HEK293 (cell line): ENCODE data around the gene KCNH8.

Experiments
- CTCF ChIA-PET: fragments of 350-600 bp; formaldehyde crosslinking; extraction: SDS; loops from one replicate; lab custom pipeline; 2021; ENCODE audit warnings: antibody characterized with exemption; lab: Yijun Ruan, JAX
- POLR2A ChIA-PET: fragments of 300-600 bp; formaldehyde crosslinking; extraction: SDS; loops from one replicate; lab custom pipeline; 2020; ENCODE audit warnings: antibody characterized with exemption, inconsistent platforms; lab: Yijun Ruan, JAX
- H3K27ac ChIP-seq: fragments of 200-500 bp; sonication (Bioruptor generic); 2 replicates; pipeline ENCODE4 v1.5.1; 2014; ENCODE audit warnings: low read depth, low read length, control low read depth, inconsistent platforms; ENCODE audit errors: extremely low read depth
- H3K36me3 ChIP-seq, 2 experiments: fragments of 200-500 bp in 1 of 2; sonication (Bioruptor generic) in 1 of 2; 1 replicate in 1 of 2; 2 replicates in 1 of 2; pipeline ENCODE4 v1.5.1; 2014 to 2017; ENCODE audit warnings: inconsistent platforms in 2 of 2, low read length in 2 of 2; ENCODE audit not compliant: control insufficient read depth in 2 of 2, insufficient read depth in 1 of 2
- H3K4me1 ChIP-seq: fragments of 200-500 bp; sonication (Bioruptor generic); 2 replicates; pipeline ENCODE4 v1.5.1; 2014; ENCODE audit warnings: mild to moderate bottlenecking, low read length, inconsistent platforms; ENCODE audit not compliant: control insufficient read depth, insufficient read depth
- H3K4me3 ChIP-seq: 2 replicates; pipeline ENCODE4 v1.5.1; 2011; ENCODE audit warnings: low read depth, mild to moderate bottlenecking, control low read depth, low read length, moderate library complexity
- H3K9me3 ChIP-seq: fragments of 200-500 bp; sonication (Bioruptor generic); 2 replicates; pipeline ENCODE4 v1.5.1; 2014; ENCODE audit warnings: low read depth, low read length, inconsistent platforms; ENCODE audit not compliant: control insufficient read depth, insufficient read depth
- HIC1 ChIP-seq: fragments of 450-650 bp; formaldehyde crosslinking; IDR thresholded peaks from 2 replicates; pipeline ENCODE4 v1.5.1; 2016; ENCODE audit warnings: missing biosample characterization, missing genetic modification characterization
- PRDM4 ChIP-seq: fragments of 450-650 bp; formaldehyde crosslinking; IDR thresholded peaks from 2 replicates; pipeline ENCODE4 v1.5.1; 2017; ENCODE audit warnings: missing biosample characterization, missing genetic modification characterization
- REST ChIP-seq: fragments of 450-650 bp; formaldehyde crosslinking; IDR thresholded peaks from 2 replicates; pipeline ENCODE4 v1.5.1; 2016; ENCODE audit warnings: missing biosample characterization, missing genetic modification characterization
- SCRT1 ChIP-seq: fragments of 450-650 bp; formaldehyde crosslinking; IDR thresholded peaks from 2 replicates; pipeline ENCODE4 v1.5.1; 2016; ENCODE audit warnings: missing biosample characterization, missing genetic modification characterization, borderline replicate concordance
- ZBTB17 ChIP-seq: fragments of 450-650 bp; formaldehyde crosslinking; IDR thresholded peaks from 2 replicates; pipeline ENCODE4 v1.5.1; 2016; ENCODE audit warnings: missing biosample characterization, missing genetic modification characterization
- ZFP41 ChIP-seq: fragments of 450-650 bp; formaldehyde crosslinking; IDR thresholded peaks from 2 replicates; pipeline ENCODE4 v1.5.1; 2016; ENCODE audit warnings: missing biosample characterization, missing genetic modification characterization, borderline replicate concordance
- ZNF155 ChIP-seq: fragments of 450-650 bp; formaldehyde crosslinking; IDR thresholded peaks from 2 replicates; pipeline ENCODE4 v1.5.1; 2016; ENCODE audit warnings: missing biosample characterization, missing genetic modification characterization
- ZNF311 ChIP-seq: fragments of 450-650 bp; formaldehyde crosslinking; IDR thresholded peaks from 2 replicates; pipeline ENCODE4 v1.5.1; 2017; ENCODE audit warnings: missing biosample characterization, missing genetic modification characterization, borderline replicate concordance
- ZNF366 ChIP-seq: fragments of 450-650 bp; formaldehyde crosslinking; conservative IDR thresholded peaks from 2 replicates; pipeline ENCODE4 v1.5.1; 2016; ENCODE audit warnings: missing biosample characterization, missing genetic modification characterization
- ZNF394 ChIP-seq: fragments of 450-650 bp; formaldehyde crosslinking; IDR thresholded peaks from 2 replicates; pipeline ENCODE4 v1.5.1; 2016; ENCODE audit warnings: missing biosample characterization, missing genetic modification characterization, mild to moderate bottlenecking, moderate library complexity, borderline replicate concordance
- ZNF530 ChIP-seq: fragments of 450-650 bp; formaldehyde crosslinking; IDR thresholded peaks from 2 replicates; pipeline ENCODE4 v1.5.1; 2016; ENCODE audit warnings: low read depth, missing biosample characterization, missing genetic modification characterization
- ZNF558 ChIP-seq: fragments of 450-650 bp; formaldehyde crosslinking; IDR thresholded peaks from 2 replicates; pipeline ENCODE4 v1.5.1; 2016; ENCODE audit warnings: missing biosample characterization, missing genetic modification characterization
- ZNF561 ChIP-seq: fragments of 450-650 bp; IDR thresholded peaks from 2 replicates; pipeline ENCODE4 v1.5.1; 2018; ENCODE audit warnings: missing biosample characterization, missing genetic modification characterization, borderline replicate concordance
- ZNF596 ChIP-seq: fragments of 450-650 bp; IDR thresholded peaks from 2 replicates; pipeline ENCODE4 v1.5.0; 2018; ENCODE audit warnings: missing biosample characterization, mild to moderate bottlenecking, missing genetic modification characterization, moderate library complexity
- ZNF629 ChIP-seq: fragments of 450-650 bp; formaldehyde crosslinking; IDR thresholded peaks from 2 replicates; pipeline ENCODE4 v1.5.1; 2017; ENCODE audit warnings: missing biosample characterization, missing genetic modification characterization
- ZNF692 ChIP-seq: fragments of 450-650 bp; formaldehyde crosslinking; IDR thresholded peaks from 2 replicates; pipeline ENCODE4 v1.5.1; 2016; ENCODE audit warnings: missing biosample characterization, missing genetic modification characterization
- ZSCAN18 ChIP-seq: fragments of 450-650 bp; formaldehyde crosslinking; IDR thresholded peaks from 2 replicates; pipeline ENCODE4 v1.5.1; 2016; ENCODE audit warnings: missing biosample characterization, missing genetic modification characterization

KCNH8 gene

GRCh38 chr3:19148768-19149091 lies 420 bp downstream of the KCNH8 start:
- Histone ChIP-seq H3K9me3 (no peaks in the 10 kb centered on the region), H3K27ac (no peak overlapping the region), H3K4me3 (peak overlapping the region; percentile 12; the same call in 1 of the 2 replicates), H3K4me1 (peaks cover 4% of the 10 kb centered on the region), H3K36me3 (no peaks in the 10 kb centered on the region)
- TF ChIP-seq ZNF366 (tag by site-specific recombination) (0 out of 2 replicates have a peak, but pooled peaks have one; percentile 7), ZNF629 (no peak)
- POLR2A ChIA-PET = no interaction called here
- CTCF ChIA-PET = no interaction called here

- H3K9me3 ChIP-seq = no peaks in the 10 kb centered on the region
- ChIA-PET CTCF (no interaction called here), POLR2A (no interaction called here)
- H3K4me1 ChIP-seq = peaks cover 4% of the 10 kb centered on the region
- TF ChIP-seq REST = peak; percentile 84
- no peak for TF ChIP-seq SCRT1 (tag by site-specific recombination)
- H3K36me3 ChIP-seq = no peaks in the 10 kb centered on the region
- H3K27ac ChIP-seq = no peak overlapping the region
- H3K4me3 ChIP-seq = no peak overlapping the region
Observed at GRCh38 chr3:19149368-19149767, 1.1 kb downstream of the KCNH8 start.

GRCh38 chr3:19151171-19151570 lies 2.9 kb downstream of the KCNH8 start:
- Histone ChIP-seq H3K27ac (no peak overlapping the region), H3K4me3 (no peak overlapping the region), H3K9me3 (no peaks in the 10 kb centered on the region), H3K4me1 (peaks cover 4% of the 10 kb centered on the region), H3K36me3 (no peaks in the 10 kb centered on the region)
- TF ChIP-seq HIC1 (tag by site-specific recombination) = no peak
- ChIA-PET CTCF (no interaction called here), POLR2A (no interaction called here)

- Histone ChIP-seq H3K4me1 (no peaks in the 10 kb centered on the region), H3K4me3 (no peak overlapping the region), H3K36me3 (no peaks in the 10 kb centered on the region), H3K27ac (no peak overlapping the region), H3K9me3 (no peaks in the 10 kb centered on the region)
- ChIA-PET CTCF (no interaction called here), POLR2A (no interaction called here)
- TF ChIP-seq ZSCAN18 (tag by site-specific recombination) = no peak
- TF ChIP-seq ZNF558 (tag by site-specific recombination) = no peak
- no peak for TF ChIP-seq ZNF692 (tag by site-specific recombination)
- TF ChIP-seq ZNF530 (tag by site-specific recombination) = no peak
- no peak for TF ChIP-seq ZFP41 (tag by site-specific recombination)
- TF ChIP-seq ZNF394 (tag by site-specific recombination) = no peak
- TF ChIP-seq ZNF155 = no peak
- TF ChIP-seq PRDM4 (tag by site-specific recombination) = no peak
- no peak for TF ChIP-seq ZNF311 (tag by site-specific recombination)
- no peak for TF ChIP-seq ZNF561 (tag by site-specific recombination)
- no peak for TF ChIP-seq ZNF596 (tag by site-specific recombination)
- no peak for TF ChIP-seq ZBTB17 (tag by site-specific recombination)
Observed at GRCh38 chr3:19154693-19155250, 6.5 kb downstream of the KCNH8 start.
